NCI-H128 (cell line): ENCODE measurements around the gene DMTF1.

ENCODE experiments used
- DNase-seq: peaks from one replicate; lab custom pipeline; 2025; ENCODE audit not compliant: unreplicated experiment; lab: John Stamatoyannopoulos, UW

DMTF1 gene

GRCh38 chr7:87146740-87147386 lies 5.4 kb upstream of the DMTF1 start:
- no peak for DNase-seq

GRCh38 chr7:87147500-87147899 lies 4.8 kb upstream of the DMTF1 start:
- DNase-seq = no peak

GRCh38 chr7:87148332-87148955 lies 3.8 kb upstream of the DMTF1 start:
- no peak for DNase-seq

DNA sequence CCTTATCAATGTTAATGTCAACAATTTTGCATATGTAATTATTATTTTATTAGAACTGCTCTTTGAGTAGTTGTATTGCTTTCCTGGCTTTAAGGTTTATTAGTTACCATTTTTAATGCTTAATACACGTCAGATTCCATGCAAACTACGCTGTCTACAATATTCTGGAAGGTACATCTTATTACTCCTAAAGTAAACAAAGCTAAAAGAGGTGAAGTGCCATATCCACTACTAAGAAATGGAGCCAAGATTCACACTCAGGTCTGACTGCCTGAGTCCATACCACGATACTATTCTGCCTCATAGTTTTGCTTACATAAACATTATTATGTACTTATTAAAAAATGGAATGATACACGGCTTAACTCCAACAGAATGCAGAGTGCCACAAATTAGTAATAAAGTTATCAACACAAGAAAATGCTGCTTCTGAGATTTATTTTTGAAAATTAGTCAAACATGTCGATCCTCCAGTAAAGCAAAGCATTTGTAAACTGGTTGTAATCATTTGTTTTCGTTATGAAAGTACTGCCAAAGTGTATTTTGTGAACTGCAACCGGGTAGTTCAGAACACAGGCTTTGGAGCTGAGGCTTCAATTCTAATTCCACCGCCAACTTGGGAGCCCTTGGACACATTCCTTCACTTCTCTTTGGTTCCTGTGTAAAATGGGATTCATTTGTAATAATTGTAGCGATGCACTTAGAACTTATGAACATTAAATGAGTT lies 1.1 kb upstream of the DMTF1 start:
- no peak for DNase-seq

DNA sequence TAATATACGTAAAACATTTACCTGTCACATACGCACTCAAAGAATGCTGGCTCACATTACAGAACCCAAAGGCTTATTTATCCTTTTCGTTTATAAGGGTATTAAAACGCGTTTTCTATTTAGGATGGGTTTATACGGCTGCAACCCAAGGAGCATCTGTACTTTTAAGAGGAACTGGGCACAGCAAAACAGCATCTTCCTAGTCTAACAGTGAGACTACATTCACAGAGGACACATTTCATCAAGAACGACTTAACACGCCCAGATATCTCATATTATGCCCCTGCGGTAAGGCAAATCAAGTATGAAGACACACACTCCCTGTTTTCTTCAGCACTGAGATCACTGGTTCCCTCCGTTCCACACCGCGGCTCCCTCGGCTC lies 533 bp upstream of the DMTF1 start:
- DNase-seq = no peak

GRCh38 chr7:87152897-87153641 lies 816 bp downstream of the DMTF1 start:
- no peak for DNase-seq

GRCh38 chr7:87154166-87154565 lies 1.9 kb downstream of the DMTF1 start:
- no peak for DNase-seq

DNA sequence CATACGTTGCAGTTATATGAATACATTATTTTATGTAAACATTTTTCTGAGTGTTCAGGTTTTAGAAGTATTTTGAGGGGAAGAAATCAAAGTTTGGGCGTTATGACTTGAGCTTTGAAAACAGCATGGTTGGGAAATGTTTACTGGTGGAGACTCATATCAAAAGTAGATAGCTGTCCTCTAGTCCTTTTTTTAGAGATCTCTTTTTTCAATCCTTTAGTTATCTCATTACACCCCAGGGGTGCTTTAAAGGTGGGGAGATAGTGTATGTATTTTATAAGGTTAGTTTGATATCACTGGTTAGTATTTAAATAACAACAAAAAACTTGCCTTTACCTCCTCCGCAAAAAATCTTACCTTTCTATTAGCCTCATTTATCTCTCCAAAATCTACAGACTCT lies 2.3 kb downstream of the DMTF1 start:
- no peak for DNase-seq

DNA sequence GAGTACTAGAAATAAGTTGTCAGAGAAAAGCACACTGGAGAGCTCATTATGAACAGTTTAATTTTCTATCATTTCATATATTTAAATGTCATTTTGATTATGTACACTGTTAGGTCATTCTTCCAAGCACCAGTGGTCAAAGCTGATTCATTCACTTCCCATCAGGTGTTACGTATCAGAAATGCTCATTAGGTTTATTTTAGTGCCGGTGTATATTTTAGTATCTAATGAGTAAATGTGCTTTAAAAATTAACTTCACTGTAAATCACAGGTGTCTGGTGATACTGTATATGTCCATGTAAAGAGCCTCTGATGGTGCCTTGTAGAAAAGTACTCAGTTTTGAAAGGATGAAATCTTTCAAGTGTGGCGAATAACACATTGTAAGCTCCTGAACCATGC lies 3.5 kb downstream of the DMTF1 start:
- DNase-seq = no peak

- no peak for DNase-seq
These were observed 4.5 kb downstream of the DMTF1 start for GRCh38 chr7:87156709-87157108.

DNA sequence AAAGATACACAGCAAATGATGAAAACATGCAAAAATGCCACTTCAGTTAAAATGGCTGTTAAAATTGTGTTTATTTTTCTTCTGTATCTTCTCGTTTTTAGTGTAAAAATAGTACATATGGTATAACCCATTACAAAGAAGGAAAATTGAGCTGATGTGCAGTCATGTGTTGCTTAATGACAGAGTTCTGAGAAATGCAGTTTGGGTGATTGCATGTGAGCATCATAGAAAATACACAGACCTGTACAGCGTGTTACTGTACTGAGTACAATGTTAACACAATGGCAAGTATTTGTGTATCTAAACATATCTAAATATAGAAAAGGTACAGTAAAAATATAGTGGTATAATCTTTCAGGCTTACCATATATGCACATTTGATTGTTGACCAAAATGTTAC lies 7.3 kb downstream of the DMTF1 start:
- no peak for DNase-seq

GRCh38 chr7:87164433-87164832 lies 12.2 kb downstream of the DMTF1 start:
- DNase-seq = no peak

DNA sequence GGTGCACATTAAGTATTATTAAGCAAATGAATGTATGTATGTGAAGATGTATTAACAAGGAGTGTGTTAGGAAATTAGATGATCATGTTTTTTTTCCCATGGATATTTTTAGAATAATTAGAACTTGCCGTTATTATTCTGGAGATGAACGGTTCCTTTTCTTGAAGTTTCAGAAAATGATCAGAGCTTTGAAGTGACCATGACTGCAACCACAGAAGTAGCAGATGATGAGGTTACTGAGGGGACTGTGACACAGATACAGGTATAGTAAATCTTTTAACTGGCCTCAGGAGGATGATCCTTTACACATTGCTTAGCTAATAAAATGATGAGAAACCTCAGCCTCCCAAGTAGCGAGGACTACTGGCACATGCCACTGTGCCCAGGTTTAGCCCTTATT lies 18.6 kb downstream of the DMTF1 start:
- DNase-seq = no peak

DNA sequence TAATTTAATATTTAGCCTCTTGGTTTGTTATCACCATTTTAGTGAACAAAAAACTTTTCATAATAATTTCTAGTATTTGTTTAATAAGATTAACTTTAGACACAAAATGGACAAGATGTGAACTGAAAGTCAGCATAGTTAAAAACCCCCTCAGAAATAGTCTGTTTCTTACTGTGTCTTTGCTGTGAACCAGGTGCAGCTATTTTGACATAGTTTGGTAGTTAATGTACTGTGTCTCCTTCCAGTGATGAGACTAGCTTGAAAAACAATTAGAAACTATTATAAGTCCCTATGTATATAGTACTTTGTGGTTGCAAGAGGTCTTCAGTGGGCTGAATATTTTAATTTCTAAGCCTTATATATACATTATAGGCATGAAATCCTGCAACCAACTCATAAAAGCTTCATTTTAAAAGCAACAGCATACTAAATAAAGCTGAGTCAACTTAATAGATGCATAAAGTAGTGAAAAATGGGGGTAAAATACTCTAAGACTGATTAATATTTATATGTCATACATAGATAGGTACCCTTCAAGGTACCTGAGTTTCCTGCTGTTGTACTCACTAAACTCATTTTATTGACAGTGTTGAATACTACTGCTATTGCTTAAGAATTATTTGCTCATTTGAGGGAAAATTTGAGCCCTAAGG lies 19.2 kb downstream of the DMTF1 start:
- DNase-seq = no peak

DNA sequence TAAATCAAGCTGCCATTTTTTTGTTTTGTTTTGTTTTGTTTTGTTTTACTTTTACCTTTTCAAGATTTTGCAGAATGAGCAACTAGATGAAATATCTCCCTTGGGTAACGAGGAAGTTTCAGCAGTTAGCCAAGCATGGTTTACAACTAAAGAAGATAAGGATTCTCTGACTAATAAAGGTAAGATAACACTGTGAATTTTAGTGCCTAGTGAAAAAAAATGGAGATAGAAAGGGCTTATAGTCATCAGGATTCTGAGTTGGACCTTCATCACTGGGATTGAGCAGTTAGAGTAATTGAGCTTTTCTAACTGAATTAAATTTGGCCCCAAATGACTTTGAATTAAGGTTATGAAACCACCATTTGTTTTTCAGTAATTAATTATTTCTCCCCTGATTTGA lies 21.2 kb downstream of the DMTF1 start:
- no peak for DNase-seq

DNA sequence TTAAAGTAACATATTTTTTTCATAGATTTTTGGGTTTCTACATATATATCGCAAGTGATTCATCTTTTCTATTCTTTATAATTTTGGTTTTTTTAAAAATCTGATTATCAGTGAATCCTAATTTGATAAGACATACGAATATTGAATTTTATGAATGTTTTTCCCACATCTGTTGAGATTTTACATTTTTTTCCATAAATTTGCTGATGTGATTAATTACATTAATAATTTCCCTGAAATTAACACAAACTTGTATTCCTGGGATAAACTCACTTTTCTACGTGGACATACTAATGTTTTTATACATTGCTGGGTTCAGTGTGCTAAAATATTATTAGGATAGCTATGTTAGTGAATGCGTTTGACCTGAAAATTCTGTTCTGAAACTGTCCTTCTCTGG lies 26.1 kb downstream of the DMTF1 start:
- DNase-seq = no peak

GRCh38 chr7:87179180-87179579 lies 26.9 kb downstream of the DMTF1 start:
- no peak for DNase-seq

DNA sequence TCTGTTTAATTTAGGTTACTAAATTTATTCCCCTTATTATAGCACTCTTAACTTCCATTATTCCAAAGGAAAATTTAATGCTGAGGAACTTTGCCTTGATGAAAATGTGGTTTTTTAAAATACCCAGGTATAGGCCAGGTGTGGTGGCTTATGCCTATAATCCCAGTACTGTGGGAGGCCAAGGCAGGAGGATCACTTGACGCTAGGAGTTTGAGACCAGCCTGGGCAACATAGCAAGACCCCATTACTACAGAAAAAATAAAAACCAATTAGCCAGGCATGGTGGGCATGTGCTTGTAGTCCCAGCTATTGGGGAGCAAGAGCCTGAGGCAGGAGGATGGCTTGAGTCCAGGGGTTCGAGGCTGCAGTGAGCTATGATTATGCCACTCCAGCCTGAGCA lies 34.9 kb downstream of the DMTF1 start:
- DNase-seq = no peak

DNA sequence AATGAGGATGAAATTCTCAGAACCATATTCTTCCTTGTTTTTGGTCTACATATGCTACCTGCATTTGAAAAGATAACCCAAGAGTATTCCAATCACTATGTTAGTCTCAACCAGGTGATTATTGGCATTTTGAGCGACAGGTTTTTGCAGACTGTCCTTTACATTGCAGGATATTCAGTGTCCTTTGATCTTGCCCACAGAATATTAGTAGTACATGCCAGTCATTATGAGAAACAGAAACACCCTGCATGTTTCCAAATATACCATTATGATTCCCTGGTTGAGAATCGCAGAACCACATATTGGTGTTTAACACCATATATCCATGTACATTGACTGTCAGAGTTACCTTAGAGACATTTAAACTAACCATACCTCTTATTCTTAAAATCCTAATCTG lies 36.7 kb downstream of the DMTF1 start:
- DNase-seq = no peak

DNA sequence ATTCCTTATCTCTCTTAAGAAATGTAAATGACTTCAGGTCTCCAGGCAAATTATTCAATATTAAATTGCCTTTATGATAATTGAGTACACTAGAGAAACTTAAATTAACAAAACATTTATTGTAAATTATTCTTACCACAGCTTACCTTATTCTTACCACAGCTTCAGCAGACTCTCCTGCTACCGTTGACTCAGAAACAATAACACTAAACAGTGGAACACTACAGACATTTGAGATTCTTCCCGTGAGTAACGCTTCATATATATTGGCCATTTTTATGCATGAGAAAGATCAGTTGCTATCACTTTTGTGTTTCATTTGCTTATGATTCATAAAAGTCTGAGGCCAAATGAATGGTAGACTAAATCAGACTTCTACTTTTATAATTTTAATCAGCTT lies 38.5 kb downstream of the DMTF1 start:
- no peak for DNase-seq

DNA sequence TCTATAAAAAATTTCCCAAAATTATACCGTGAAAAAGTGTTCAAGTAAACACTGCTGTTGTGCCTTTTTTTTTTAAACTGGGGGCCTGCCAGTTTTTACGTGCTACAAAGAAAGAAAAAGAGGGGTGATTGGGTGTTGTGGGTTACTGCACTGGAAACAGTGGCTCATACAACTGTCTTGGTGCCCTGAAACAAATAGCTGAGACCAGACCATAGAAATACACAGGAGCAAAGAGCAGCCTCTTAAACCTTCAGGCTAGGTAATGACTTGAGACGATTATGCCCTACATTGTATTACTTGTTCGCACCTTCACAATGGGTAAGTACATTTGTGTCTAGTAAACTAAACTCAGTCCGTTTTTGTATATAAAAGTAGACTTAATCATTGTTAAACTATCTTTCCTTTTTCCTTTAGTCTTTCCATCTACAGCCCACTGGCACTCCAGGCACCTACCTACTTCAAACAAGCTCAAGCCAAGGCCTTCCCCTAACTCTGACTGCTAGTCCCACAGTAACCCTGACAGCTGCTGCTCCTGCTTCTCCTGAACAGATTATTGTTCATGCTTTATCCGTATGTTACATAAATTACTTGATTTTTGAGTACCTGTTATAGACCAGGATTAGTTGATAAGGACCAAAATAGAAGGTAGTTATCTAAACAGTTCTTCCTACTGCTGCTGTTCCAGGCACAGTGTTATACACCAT lies 40.7 kb downstream of the DMTF1 start:
- no peak for DNase-seq
